HepG2 (cell line): Measurements from ENCODE around the gene ZBTB46. TPM values are rescaled to one million over a fixed set of nuclear protein-coding genes. Genes with fewer than 3 reads are reported as not detected.

Source experiments
- AKAP8 ChIP-seq: sonication (generic); formaldehyde crosslinking; IDR thresholded peaks from 2 replicates; pipeline ENCODE4 v1.5.1; 2020; ENCODE audit warnings: mild to moderate bottlenecking, missing genetic modification reagents
- CCDC6 ChIP-seq: sonication (generic); formaldehyde crosslinking; IDR thresholded peaks from 2 replicates; pipeline ENCODE4 v1.8.1; 2022; ENCODE audit warnings: mild to moderate bottlenecking, missing genetic modification reagents, moderate library complexity
- CHD2 ChIP-seq: IDR thresholded peaks from 2 replicates; pipeline ENCODE4 v1.6.1; 2011; ENCODE audit warnings: low read depth, low read length, improper control_type of control experiment
- GTF3A ChIP-seq: sonication (generic); formaldehyde crosslinking; conservative IDR thresholded peaks from 2 replicates; pipeline ENCODE4 v1.4.0; 2020; ENCODE audit warnings: mild to moderate bottlenecking, missing genetic modification reagents
- HNRNPUL1 ChIP-seq: fragments of 200-400 bp; formaldehyde crosslinking; IDR thresholded peaks from 2 replicates; pipeline ENCODE4 v1.6.1; 2017; ENCODE audit warnings: low read depth, mild to moderate bottlenecking, low read length, moderate library complexity
- HOXA5 ChIP-seq: sonication (generic); formaldehyde crosslinking; IDR thresholded peaks from 2 replicates; pipeline ENCODE4 v1.4.0; 2020; ENCODE audit warnings: missing genetic modification reagents
- MED1 ChIP-seq: sonication (generic); formaldehyde crosslinking; IDR thresholded peaks from 2 replicates; pipeline ENCODE4 v1.4.0; 2020; ENCODE audit warnings: missing genetic modification reagents
- NFIB ChIP-seq: sonication (generic); formaldehyde crosslinking; IDR thresholded peaks from 2 replicates; pipeline ENCODE4 v1.9.0; 2021; ENCODE audit warnings: missing genetic modification reagents, mild to moderate bottlenecking, borderline replicate concordance
- NFYC ChIP-seq: IDR thresholded peaks from 2 replicates; pipeline ENCODE4 v1.6.1; 2016; ENCODE audit warnings: missing genetic modification reagents, missing compliant biosample characterization
- NR3C1 ChIP-seq: sonication (generic); formaldehyde crosslinking; IDR thresholded peaks from 2 replicates; pipeline ENCODE4 v1.4.0; 2020; ENCODE audit warnings: missing genetic modification reagents
- POGZ ChIP-seq: sonication (generic); formaldehyde crosslinking; IDR thresholded peaks from 2 replicates; pipeline ENCODE4 v1.4.0; 2020; ENCODE audit warnings: mild to moderate bottlenecking, missing genetic modification reagents
- RFX1 ChIP-seq: fragments of 450-650 bp; IDR thresholded peaks from 2 replicates; pipeline ENCODE4 v1.6.1; 2017
- THAP11 ChIP-seq: IDR thresholded peaks from 2 replicates; pipeline ENCODE4 v1.6.1; 2016; ENCODE audit warnings: missing biosample characterization, missing genetic modification reagents
- ZMAT3 ChIP-seq: sonication (generic); formaldehyde crosslinking; conservative IDR thresholded peaks from 2 replicates; pipeline ENCODE4 v1.7.0; 2021; ENCODE audit warnings: missing genetic modification reagents
- ZNF10 ChIP-seq: sonication (generic); formaldehyde crosslinking; IDR thresholded peaks from 2 replicates; pipeline ENCODE4 v1.4.0; 2020; ENCODE audit warnings: mild to moderate bottlenecking, low read depth, missing genetic modification reagents, borderline replicate concordance
- ZNF317 ChIP-seq: sonication (generic); formaldehyde crosslinking; IDR thresholded peaks from 2 replicates; pipeline ENCODE4 v1.5.0; 2020; ENCODE audit warnings: mild to moderate bottlenecking, missing genetic modification reagents
- ZSCAN20 ChIP-seq: sonication (generic); formaldehyde crosslinking; IDR thresholded peaks from 2 replicates; pipeline ENCODE4 v1.4.0; 2020; ENCODE audit warnings: missing genetic modification reagents, mild to moderate bottlenecking, borderline replicate concordance
- ZSCAN31 ChIP-seq: sonication (generic); formaldehyde crosslinking; IDR thresholded peaks from 2 replicates; pipeline ENCODE4 v1.5.0; 2020; ENCODE audit warnings: low read depth, mild to moderate bottlenecking, missing genetic modification reagents
- polyA plus RNA-seq, 8 experiments: library from polyadenylated mRNA; depleted of rRNA in 3 of 8; stranded (reverse) in 7 of 8; unstranded in 1 of 8; fragments of >200 nt; fragmentation: Illumina TruSeq in 4 of 8; extraction: Trizol in 4 of 8; gene quantifications; 2 replicates each; pipeline versions ENCODE4 v1.2.1 to v1.2.3, GENCODE V29; 2011 to 2016; ENCODE audit warnings: low read depth in 4 of 8, missing spikeins in 1 of 8, mixed read lengths in 1 of 8; ENCODE audit not compliant: insufficient read depth in 1 of 8
- total RNA-seq, 5 experiments: library from RNA; depleted of rRNA; stranded (reverse); fragments of >200 nt; fragmentation: Illumina TruSeq; extraction: Trizol; gene quantifications; 2 replicates each; pipeline ENCODE4 v1.2.3, GENCODE V29; 2016; ENCODE audit warnings: low read depth in 1 of 5
- TF ChIP-seq, protein P1 (sequence below): sonication (generic); formaldehyde crosslinking; IDR thresholded peaks from 2 replicates; pipeline ENCODE4 v1.4.0; 2020; ENCODE audit warnings: missing genetic modification reagents, borderline replicate concordance
- TF ChIP-seq, protein P2 (sequence below): sonication (generic); formaldehyde crosslinking; IDR thresholded peaks from 2 replicates; pipeline ENCODE4 v1.4.0; 2020; ENCODE audit warnings: missing genetic modification reagents, borderline replicate concordance
- TF ChIP-seq, protein P3 (sequence below): sonication (generic); formaldehyde crosslinking; IDR thresholded peaks from 2 replicates; pipeline ENCODE4 v1.8.0; 2022; ENCODE audit warnings: mild to moderate bottlenecking, missing genetic modification reagents

The ZBTB46 gene
- total and polyA plus RNA-seq, 2 of the 13 experiments (the other 11 are each of a cell fraction or from before 2014, with no cell fraction given) = 1.6 to 13.5 TPM

DNA sequence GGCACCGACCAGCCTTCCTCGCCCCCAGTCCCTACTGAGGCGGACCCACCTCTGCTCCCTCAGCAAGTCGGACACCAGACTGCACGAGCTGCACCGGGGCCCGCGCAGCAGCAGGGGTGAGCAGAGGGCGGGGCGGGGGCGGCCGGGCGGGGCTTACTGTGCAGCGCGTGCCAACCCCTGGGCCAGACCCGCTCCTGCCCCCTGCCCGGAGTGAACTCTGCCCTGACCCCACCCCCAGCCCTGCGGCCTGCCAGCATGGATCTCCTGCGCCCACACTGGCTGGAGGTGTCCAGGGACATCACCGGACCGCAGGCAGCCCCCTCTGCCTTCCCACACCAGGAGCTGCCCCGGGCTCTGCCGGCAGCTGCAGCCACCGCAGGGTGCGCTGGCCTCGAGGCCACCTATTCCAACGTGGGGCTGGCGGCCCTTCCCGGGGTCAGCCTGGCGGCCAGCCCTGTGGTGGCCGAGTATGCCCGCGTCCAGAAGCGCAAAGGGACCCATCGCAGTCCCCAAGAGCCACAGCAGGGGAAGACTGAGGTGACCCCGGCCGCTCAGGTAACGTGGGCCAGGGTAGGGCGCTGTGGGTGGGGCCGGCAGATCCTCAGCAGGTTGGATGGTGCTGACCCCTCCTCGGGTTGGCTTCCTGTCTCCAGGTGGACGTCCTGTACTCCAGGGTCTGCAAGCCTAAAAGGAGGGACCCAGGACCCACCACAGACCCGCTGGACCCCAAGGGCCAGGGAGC, 92.9 kb downstream of the ZBTB46 start (continued):
- TF ChIP-seq NR3C1 (CRISPR knock-in tag) = peak; percentile 89; the same call in 1 of the 2 replicates
- TF ChIP-seq POGZ (CRISPR knock-in tag) = peak; percentile 22; the same call in 1 of the 2 replicates
- TF ChIP-seq, protein P1, sequence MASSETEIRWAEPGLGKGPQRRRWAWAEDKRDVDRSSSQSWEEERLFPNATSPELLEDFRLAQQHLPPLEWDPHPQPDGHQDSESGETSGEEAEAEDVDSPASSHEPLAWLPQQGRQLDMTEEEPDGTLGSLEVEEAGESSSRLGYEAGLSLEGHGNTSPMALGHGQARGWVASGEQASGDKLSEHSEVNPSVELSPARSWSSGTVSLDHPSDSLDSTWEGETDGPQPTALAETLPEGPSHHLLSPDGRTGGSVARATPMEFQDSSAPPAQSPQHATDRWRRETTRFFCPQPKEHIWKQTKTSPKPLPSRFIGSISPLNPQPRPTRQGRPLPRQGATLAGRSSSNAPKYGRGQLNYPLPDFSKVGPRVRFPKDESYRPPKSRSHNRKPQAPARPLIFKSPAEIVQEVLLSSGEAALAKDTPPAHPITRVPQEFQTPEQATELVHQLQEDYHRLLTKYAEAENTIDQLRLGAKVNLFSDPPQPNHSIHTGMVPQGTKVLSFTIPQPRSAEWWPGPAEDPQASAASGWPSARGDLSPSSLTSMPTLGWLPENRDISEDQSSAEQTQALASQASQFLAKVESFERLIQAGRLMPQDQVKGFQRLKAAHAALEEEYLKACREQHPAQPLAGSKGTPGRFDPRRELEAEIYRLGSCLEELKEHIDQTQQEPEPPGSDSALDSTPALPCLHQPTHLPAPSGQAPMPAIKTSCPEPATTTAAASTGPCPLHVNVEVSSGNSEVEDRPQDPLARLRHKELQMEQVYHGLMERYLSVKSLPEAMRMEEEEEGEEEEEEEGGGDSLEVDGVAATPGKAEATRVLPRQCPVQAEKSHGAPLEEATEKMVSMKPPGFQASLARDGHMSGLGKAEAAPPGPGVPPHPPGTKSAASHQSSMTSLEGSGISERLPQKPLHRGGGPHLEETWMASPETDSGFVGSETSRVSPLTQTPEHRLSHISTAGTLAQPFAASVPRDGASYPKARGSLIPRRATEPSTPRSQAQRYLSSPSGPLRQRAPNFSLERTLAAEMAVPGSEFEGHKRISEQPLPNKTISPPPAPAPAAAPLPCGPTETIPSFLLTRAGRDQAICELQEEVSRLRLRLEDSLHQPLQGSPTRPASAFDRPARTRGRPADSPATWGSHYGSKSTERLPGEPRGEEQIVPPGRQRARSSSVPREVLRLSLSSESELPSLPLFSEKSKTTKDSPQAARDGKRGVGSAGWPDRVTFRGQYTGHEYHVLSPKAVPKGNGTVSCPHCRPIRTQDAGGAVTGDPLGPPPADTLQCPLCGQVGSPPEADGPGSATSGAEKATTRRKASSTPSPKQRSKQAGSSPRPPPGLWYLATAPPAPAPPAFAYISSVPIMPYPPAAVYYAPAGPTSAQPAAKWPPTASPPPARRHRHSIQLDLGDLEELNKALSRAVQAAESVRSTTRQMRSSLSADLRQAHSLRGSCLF (CRISPR knock-in tag) = 0 out of 2 replicates have a peak, but pooled peaks have one; percentile 57
- TF ChIP-seq NFIB = no peak
- TF ChIP-seq HNRNPUL1 = 0 out of 2 replicates have a peak, but pooled peaks have one; percentile 55
- TF ChIP-seq, protein P2, sequence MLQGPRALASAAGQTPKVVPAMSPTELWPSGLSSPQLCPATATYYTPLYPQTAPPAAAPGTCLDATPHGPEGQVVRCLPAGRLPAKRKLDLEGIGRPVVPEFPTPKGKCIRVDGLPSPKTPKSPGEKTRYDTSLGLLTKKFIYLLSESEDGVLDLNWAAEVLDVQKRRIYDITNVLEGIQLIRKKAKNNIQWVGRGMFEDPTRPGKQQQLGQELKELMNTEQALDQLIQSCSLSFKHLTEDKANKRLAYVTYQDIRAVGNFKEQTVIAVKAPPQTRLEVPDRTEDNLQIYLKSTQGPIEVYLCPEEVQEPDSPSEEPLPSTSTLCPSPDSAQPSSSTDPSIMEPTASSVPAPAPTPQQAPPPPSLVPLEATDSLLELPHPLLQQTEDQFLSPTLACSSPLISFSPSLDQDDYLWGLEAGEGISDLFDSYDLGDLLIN = peak; percentile 84
- TF ChIP-seq HOXA5 = no peak; the same call in 1 of the 2 replicates
- peak; percentile 67 for TF ChIP-seq AKAP8
- peak; percentile 81 for TF ChIP-seq CCDC6 (CRISPR knock-in tag)
- no peak for TF ChIP-seq RFX1
- peak; percentile 93; the same call in 1 of the 2 replicates for TF ChIP-seq GTF3A (CRISPR knock-in tag)
- TF ChIP-seq, protein P3, sequence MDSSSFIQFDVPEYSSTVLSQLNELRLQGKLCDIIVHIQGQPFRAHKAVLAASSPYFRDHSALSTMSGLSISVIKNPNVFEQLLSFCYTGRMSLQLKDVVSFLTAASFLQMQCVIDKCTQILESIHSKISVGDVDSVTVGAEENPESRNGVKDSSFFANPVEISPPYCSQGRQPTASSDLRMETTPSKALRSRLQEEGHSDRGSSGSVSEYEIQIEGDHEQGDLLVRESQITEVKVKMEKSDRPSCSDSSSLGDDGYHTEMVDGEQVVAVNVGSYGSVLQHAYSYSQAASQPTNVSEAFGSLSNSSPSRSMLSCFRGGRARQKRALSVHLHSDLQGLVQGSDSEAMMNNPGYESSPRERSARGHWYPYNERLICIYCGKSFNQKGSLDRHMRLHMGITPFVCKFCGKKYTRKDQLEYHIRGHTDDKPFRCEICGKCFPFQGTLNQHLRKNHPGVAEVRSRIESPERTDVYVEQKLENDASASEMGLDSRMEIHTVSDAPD (CRISPR knock-in tag) = peak; percentile 87
- peak; percentile 42; the same call in 1 of the 2 replicates for TF ChIP-seq CHD2
- TF ChIP-seq THAP11 (CRISPR knock-in tag) = peak; percentile 75; the same call in 1 of the 2 replicates
- peak; percentile 54; the same call in 1 of the 2 replicates for TF ChIP-seq ZSCAN20 (CRISPR knock-in tag)
- TF ChIP-seq ZSCAN31 = peak; percentile 93
- TF ChIP-seq ZMAT3 (CRISPR knock-in tag) = 0 out of 2 replicates have a peak, but pooled peaks have one; percentile 52
- TF ChIP-seq MED1 (CRISPR knock-in tag) = peak; percentile 86
- no peak; the same call in 1 of the 2 replicates for TF ChIP-seq ZNF10 (CRISPR knock-in tag)
- peak; percentile 56 for TF ChIP-seq ZNF317
- TF ChIP-seq NFYC = 0 out of 2 replicates have a peak, but pooled peaks have one; percentile 18
